NCI-H82 treated with DMSO at 0.1 percent for 48 hours (cell line): ENCODE results near the gene TMEM145.

ENCODE experiments used
- DNase-seq: peaks from one replicate; lab custom pipeline; 2025; ENCODE audit not compliant: unreplicated experiment; lab: John Stamatoyannopoulos, UW

Gene TMEM145

DNA sequence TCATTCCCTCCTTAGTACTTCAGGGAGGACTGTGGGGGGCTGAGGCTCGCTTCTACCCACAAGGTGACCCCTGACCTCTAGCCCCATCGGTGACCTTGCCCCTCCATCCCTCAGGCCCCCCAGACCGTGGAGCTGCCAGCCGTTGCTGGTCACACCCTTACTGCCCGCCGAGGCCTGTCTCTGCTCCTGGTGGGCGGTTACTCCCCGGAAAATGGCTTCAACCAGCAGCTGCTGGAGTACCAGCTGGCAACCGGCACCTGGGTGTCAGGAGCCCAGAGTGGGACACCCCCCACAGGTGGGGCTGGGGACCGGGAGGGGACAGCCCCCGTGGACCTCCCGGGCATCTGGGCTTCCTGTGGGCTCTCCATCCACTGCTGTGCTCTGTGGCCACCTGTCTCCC, 44.2 kb downstream of the TMEM145 start:
- DNase-seq, result no peak

DNA sequence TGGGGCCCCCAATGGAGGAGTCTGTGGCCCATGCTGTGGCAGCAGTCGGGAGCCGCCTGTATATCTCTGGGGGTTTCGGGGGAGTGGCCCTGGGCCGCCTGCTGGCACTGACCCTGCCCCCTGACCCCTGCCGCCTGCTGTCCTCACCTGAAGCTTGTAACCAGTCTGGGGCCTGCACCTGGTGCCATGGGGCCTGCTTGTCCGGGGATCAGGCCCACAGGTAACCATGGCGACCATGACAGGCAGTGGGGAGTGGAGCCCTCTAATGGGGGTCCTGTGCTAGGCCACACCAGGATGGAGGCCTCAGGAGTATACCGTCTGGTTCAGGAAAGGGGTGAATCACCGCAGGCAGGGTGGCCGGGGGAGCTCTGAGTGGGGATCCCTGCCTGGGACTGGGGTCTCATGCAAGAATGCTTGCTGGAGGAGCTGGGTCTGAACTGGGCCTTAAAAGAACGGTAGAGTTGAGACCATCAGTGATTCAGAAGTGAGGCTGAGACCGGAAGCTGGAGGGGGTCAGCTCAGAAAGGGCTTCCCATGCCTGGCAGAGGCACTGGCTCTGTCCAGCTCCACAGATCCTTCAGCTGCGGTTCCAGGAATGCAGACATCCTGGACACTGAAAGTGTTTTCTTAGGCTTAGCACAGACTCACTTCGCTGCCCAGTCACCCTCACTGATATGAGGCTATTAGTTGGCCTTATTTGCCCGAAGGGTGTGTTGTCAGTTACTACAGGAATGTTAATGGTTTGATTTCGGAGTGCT, 47.9 kb downstream of the TMEM145 start:
- DNase-seq, result no peak

DNA sequence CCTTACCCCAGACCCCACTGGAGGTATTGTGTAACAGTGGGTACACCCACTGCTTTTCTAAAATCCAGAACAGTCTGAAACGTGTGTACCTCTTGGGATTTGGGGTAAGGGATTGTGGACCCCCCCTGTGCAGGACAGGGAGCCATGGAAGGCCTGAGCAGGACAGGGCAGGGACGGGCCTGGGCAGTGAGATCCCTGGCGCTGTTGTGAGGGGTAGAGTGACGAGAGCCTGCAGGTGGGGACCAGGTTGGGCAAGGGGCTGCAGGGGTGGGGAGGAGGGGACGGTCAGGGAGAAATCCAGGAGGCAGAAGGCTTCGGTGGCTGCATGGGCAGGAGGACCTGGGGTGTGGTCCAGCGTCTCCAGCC, 48.4 kb downstream of the TMEM145 start:
- DNase-seq, result no peak

GRCh38 chr19:42362342-42362741, 49.2 kb downstream of the TMEM145 start:
- no peak for DNase-seq

DNA sequence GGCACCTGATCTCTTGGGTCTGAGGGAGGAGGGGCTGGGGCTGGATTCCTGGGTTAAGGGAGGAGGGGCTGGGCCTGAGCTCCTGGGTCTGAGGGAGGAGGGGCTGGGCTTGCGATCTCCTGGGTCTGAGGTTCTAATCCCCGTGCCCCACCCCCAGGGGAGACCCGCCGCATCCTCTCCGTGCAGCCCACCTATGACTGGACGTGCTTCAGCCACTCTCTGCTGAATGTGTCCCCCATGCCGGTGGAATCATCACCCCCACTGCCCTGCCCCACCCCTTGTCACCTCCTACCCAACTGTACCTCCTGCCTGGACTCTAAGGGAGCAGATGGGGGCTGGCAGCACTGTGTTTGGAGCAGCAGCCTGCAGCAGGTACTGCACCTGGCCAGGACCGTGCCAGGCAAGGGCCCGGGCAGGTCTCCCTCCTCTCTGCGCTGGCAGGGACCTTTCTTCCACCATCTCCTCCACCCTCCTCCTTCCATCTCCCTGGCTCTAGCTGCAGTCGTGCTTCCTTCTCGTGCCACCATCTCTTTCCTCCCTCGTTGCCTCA, 49.9 kb downstream of the TMEM145 start:
- no peak for DNase-seq

DNA sequence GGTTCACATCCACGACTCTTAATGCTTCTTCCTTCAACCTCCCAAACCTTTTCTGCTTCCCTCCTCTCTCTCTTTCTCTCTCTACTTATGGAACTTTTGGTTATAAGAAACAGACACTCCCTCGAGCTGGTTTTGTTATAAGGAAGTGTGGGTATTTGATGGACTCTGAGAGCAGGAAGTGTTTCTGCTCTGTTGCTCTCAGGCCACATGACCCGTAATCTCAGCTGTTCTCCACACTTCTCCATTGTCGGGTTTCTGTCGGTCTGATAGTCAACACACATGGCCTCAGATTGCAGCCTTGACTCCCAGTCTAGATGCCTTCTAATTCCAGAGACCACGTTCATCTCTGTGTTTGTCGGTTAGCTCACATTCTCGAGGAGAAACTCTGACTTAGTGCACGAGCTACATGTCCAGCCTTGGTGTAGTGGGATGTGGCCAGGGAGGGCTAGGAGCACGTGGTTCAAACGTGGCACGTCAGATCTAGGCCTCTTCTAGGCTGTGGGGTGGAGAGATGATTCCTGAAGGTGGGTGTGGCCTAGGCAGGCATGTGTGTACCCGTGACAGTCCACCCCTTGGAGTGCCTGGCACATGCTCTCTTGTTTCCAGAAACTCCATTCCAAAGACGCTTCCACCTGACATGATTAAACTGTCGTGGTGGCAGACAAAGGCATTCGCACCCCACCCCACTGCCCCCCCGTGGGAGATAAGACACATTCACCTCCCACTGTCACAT, 50.7 kb downstream of the TMEM145 start:
- no peak for DNase-seq

GRCh38 chr19:42366673-42367072, 53.6 kb downstream of the TMEM145 start:
- no peak for DNase-seq

- no peak for DNase-seq
Measured at GRCh38 chr19:42367929-42368328, 54.8 kb downstream of the TMEM145 start.

- no peak for DNase-seq
Measured at GRCh38 chr19:42368360-42368759, 55.3 kb downstream of the TMEM145 start.

DNA sequence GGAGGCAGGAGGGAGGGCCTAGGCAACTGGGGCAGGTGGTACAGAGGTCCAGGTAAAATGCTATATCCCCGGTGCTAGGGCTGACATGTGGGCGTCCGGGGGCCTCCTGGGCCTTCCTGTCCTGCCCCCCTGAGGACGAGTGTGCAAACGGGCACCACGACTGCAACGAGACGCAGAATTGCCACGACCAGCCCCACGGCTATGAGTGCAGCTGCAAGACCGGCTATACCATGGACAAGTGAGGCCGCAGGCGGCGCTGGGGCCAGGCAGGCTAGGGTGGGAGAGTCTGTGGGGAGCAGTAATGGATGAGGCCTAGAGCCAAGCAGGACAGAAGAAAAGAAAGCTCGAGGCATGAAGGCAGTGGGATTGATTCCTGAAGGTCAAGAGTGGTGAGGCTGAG, 55.7 kb downstream of the TMEM145 start:
- no peak for DNase-seq

- DNase-seq, result no peak
Measured at GRCh38 chr19:42369433-42370067, 56.4 kb downstream of the TMEM145 start.

- no peak for DNase-seq
Measured at GRCh38 chr19:42370068-42370520, 57.0 kb downstream of the TMEM145 start.

DNA sequence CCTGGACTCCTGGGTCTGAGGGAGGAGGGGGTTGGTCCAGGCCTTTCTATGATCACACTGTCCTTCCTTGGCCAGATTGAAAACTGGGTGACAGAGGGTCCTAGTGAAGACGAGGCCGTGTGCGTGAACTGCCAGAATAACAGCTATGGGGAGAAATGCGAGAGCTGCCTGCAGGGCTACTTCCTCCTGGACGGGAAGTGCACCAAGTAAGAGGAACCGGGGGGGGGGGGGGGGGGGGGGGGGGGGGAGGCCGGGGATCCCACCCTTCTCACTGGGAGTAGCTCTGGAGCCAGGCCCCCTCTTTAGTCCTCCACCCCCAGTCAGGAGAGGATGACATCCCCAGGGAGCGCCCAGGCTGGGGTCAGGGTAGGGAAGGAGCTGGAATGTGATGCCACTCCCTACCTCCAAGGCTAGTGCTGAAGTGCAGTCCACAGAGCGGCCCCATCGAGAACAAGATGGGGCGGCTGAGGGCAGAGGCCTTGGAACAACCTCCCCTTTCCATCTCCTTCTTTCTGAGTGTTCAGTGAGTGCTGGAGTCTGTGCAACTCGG, 57.6 kb downstream of the TMEM145 start:
- no peak for DNase-seq
